A673 (cell line): ENCODE data around the gene BMERB1. TPM values are rescaled to one million over a fixed set of nuclear protein-coding genes. Genes with fewer than 3 reads are reported as not detected.

ENCODE experiments used
- BruUV-seq: library from RNA; stranded (reverse); fragments of 400-500 nt; replicated peaks from 2 replicates; lab custom pipeline; 2021; lab: Mats Ljungman, UMichigan
- CTCF ChIA-PET: fragments of 300-600 bp; sonication (Branson Sonifier 250); formaldehyde crosslinking; loops from one replicate; lab custom pipeline; 2022; ENCODE audit warnings: antibody characterized with exemption; lab: Charles Lee
- POLR2A ChIA-PET: fragments of 300-600 bp; sonication (Branson Sonifier 250); formaldehyde crosslinking; loops from one replicate; lab custom pipeline; 2022; ENCODE audit warnings: antibody characterized with exemption; ENCODE audit not compliant: low non-redundant PET; lab: Charles Lee
- DNase-seq: peaks from one replicate; pipeline ENCODE4 v3.0.0-alpha.2; 2015; ENCODE audit warnings: low spot score
- H3K27ac ChIP-seq: fragments of 200-600 bp; sonication (generic); 2 replicates; pipeline ENCODE4 v1.5.1; 2016; ENCODE audit warnings: mixed run types, low read depth, mild to moderate bottlenecking, mixed read lengths, antibody characterized with exemption, low read length; ENCODE audit not compliant: poor library complexity, severe bottlenecking
- H3K27me3 ChIP-seq: fragments of 200-600 bp; sonication (generic); replicated peaks from 2 replicates; pipeline ENCODE4 v1.6.1; 2017; ENCODE audit warnings: mixed run types, low read depth, mild to moderate bottlenecking, mixed read lengths, antibody characterized with exemption, low read length; ENCODE audit not compliant: insufficient read depth, poor library complexity
- H3K36me3 ChIP-seq: fragments of 200-600 bp; sonication (generic); 2 replicates; pipeline ENCODE4 v1.6.1; 2016; ENCODE audit warnings: mixed run types, mild to moderate bottlenecking, mixed read lengths, antibody characterized with exemption, low read length; ENCODE audit not compliant: insufficient read depth, poor library complexity, severe bottlenecking
- H3K4me1 ChIP-seq: fragments of 200-600 bp; sonication (generic); 2 replicates; pipeline ENCODE4 v1.6.1; 2017; ENCODE audit warnings: mixed run types, mild to moderate bottlenecking, mixed read lengths, antibody characterized with exemption, low read length; ENCODE audit not compliant: insufficient read depth, poor library complexity, severe bottlenecking
- H3K4me3 ChIP-seq: fragments of 200-600 bp; sonication (generic); 2 replicates; pipeline ENCODE4 v1.5.1; 2016; ENCODE audit warnings: low read depth, mixed run types, mild to moderate bottlenecking, mixed read lengths, low read length; ENCODE audit not compliant: poor library complexity, severe bottlenecking
- H3K9me3 ChIP-seq: fragments of 200-600 bp; sonication (generic); 2 replicates; pipeline ENCODE4 v1.6.1; 2016; ENCODE audit warnings: mixed run types, low read depth, mild to moderate bottlenecking, mixed read lengths, antibody characterized with exemption, low read length; ENCODE audit not compliant: poor library complexity, severe bottlenecking
- EZH2 ChIP-seq: fragments of 200-600 bp; sonication (generic); IDR thresholded peaks from 2 replicates; pipeline ENCODE4 v1.6.1; 2017; ENCODE audit warnings: borderline replicate concordance, low read depth, mild to moderate bottlenecking, mixed read lengths, antibody characterized with exemption, low read length; ENCODE audit not compliant: poor library complexity, severe bottlenecking
- intact Hi-C: fragments of 100-400 bp; cut with micrococcal nuclease; formaldehyde crosslinking; loops from one replicate; pipeline ENCODE4 v1.10.0; 2022; ENCODE audit not compliant: unreplicated experiment
- total RNA-seq: library from RNA; stranded (reverse); gene quantifications from 2 replicates; pipeline ENCODE4 v1.2.3, GENCODE V29; 2021
- TF ChIP-seq, protein P1 (sequence below): fragments of 300-800, 200-600 bp; sonication (generic); conservative IDR thresholded peaks from 2 replicates; pipeline ENCODE4 v1.5.1; 2017; ENCODE audit warnings: low read depth, mild to moderate bottlenecking, antibody characterized with exemption, low read length, moderate library complexity, mixed read lengths

The BMERB1 gene
- total RNA-seq, 1 experiment from 2014 or later: 11.5 TPM

DNA sequence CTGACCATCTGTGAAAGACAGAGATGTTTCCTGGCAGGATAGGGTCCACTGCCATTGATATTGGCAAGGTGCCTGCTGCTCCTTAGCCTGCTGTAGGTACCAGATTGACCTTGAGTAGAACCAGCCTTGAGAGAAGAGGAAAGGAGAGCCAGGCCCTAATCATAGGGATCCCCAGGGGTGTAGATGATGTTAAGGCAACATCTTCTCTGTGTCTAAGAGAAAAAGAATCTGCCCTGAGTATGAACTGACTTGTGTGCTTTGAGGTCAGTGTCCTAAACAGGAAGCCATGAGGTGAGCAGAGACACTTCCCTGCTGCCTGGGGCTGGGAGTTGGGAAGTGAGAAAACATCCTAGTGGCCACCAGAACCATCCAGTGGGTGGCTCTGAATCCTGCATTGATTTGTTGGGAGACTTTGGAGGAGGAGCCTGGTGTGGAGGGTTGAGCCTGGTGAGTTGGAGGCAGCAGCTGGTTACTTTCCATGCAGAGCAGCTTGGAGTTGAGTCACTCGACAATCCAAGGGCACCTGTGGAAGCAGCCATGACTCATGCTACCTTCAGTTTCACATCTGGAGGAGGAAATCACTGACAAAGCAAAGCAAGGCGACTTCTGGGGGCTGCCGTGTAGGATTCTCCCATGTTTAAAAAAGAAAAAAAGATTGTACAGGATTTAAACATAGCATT, 47.8 kb downstream of the BMERB1 start:
- POLR2A ChIA-PET: no interaction called here
- Histone ChIP-seq H3K4me3 (no peak overlapping the region), H3K9me3 (no peaks in the 10 kb centered on the region)

GRCh38 chr16:15482748-15483298, 48.4 kb downstream of the BMERB1 start:
- no TSS peak for BruUV-seq
- Histone ChIP-seq H3K4me3 (no peak overlapping the region), H3K9me3 (no peaks in the 10 kb centered on the region), H3K27me3 (no peaks in the 10 kb centered on the region), H3K4me1 (no peaks in the 10 kb centered on the region), H3K27ac (no peak overlapping the region), H3K36me3 (no peaks in the 10 kb centered on the region)
- intact Hi-C loops: no loop called here
- ChIA-PET CTCF (no interaction called here), POLR2A (no interaction called here)
- DNase-seq: no peak
- TF ChIP-seq, protein P1, sequence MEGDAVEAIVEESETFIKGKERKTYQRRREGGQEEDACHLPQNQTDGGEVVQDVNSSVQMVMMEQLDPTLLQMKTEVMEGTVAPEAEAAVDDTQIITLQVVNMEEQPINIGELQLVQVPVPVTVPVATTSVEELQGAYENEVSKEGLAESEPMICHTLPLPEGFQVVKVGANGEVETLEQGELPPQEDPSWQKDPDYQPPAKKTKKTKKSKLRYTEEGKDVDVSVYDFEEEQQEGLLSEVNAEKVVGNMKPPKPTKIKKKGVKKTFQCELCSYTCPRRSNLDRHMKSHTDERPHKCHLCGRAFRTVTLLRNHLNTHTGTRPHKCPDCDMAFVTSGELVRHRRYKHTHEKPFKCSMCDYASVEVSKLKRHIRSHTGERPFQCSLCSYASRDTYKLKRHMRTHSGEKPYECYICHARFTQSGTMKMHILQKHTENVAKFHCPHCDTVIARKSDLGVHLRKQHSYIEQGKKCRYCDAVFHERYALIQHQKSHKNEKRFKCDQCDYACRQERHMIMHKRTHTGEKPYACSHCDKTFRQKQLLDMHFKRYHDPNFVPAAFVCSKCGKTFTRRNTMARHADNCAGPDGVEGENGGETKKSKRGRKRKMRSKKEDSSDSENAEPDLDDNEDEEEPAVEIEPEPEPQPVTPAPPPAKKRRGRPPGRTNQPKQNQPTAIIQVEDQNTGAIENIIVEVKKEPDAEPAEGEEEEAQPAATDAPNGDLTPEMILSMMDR: no peak
- no peak for TF ChIP-seq EZH2

More for the DNA sequence above, 47.8 kb downstream of the BMERB1 start:
- Histone ChIP-seq H3K36me3 (no peaks in the 10 kb centered on the region), H3K27ac (no peak overlapping the region), H3K4me1 (no peaks in the 10 kb centered on the region), H3K27me3 (no peaks in the 10 kb centered on the region)
- intact Hi-C loops: no loop called here
- TF ChIP-seq, protein P1: no peak
- BruUV-seq: no TSS peak
- peak; percentile 48 for DNase-seq
- CTCF ChIA-PET: no interaction called here

- H3K27ac ChIP-seq: no peak overlapping the region
- no peak for DNase-seq
- POLR2A ChIA-PET: no interaction called here
- H3K9me3 ChIP-seq: no peaks in the 10 kb centered on the region
- intact Hi-C loops: no loop called here
- H3K4me1 ChIP-seq: no peaks in the 10 kb centered on the region
- BruUV-seq: no TSS peak
- H3K27me3 ChIP-seq: no peaks in the 10 kb centered on the region
- TF ChIP-seq, protein P1: no peak
- no peak for TF ChIP-seq EZH2
- H3K36me3 ChIP-seq: no peaks in the 10 kb centered on the region
- CTCF ChIA-PET: no interaction called here
- no peak overlapping the region for H3K4me3 ChIP-seq
Observed at GRCh38 chr16:15483857-15484256, 49.5 kb downstream of the BMERB1 start.
